Spinal cord (tissue), 10 donors: ENCODE data around the gene ZSCAN12. TPM values are rescaled to one million over a fixed set of nuclear protein-coding genes. Genes with fewer than 3 reads are reported as not detected.
"Not testable (repeated sequence)": the region's sequence is repeated elsewhere in the genome, so short reads cannot be mapped to it uniquely, and the experiment has no call there.

Experiments used
- DNase-seq, 6 donors: peaks; one replicate each; pipeline versions ENCODE4 v3.0.0 to v3.0.0-alpha.2; 2013 to 2015; ENCODE audit warnings: low spot score in 6 of 6, low read depth in 4 of 6
- H3K27ac ChIP-seq: one replicate; pipeline ENCODE4 v1.5.1; 2013; ENCODE audit warnings: low read depth, low read length, control low read depth
- H3K27me3 ChIP-seq: one replicate; pipeline ENCODE4 v1.6.1; 2013; ENCODE audit warnings: low read length; ENCODE audit not compliant: control insufficient read depth, insufficient read depth
- H3K36me3 ChIP-seq: one replicate; pipeline ENCODE4 v1.6.1; 2013; ENCODE audit warnings: low read length; ENCODE audit not compliant: control insufficient read depth, insufficient read depth
- H3K4me1 ChIP-seq: one replicate; pipeline ENCODE4 v1.6.1; 2013; ENCODE audit warnings: low read length; ENCODE audit not compliant: control insufficient read depth, insufficient read depth
- H3K4me3 ChIP-seq: one replicate; pipeline ENCODE4 v1.5.1; 2013; ENCODE audit warnings: low read depth, low read length, control low read depth
- H3K9me3 ChIP-seq: one replicate; pipeline ENCODE4 v1.6.1; 2013; ENCODE audit warnings: low read length; ENCODE audit not compliant: control insufficient read depth, insufficient read depth
- WGBS: methylation state at CpG from one replicate; pipeline ENCODE4 v1.1.5; 2013; ENCODE audit warnings: missing lambda C conversion rate; ENCODE audit not compliant: insufficient coverage; 5-methylcytosine and 5-hydroxymethylcytosine counted together
- polyA plus RNA-seq, 2 donors: library from polyadenylated mRNA; unstranded; fragments of 120-200 nt; gene quantifications; one replicate each; pipeline ENCODE4 v1.2.1, GENCODE V29; 2013; ENCODE audit not compliant: insufficient read length in 2 of 2
- total RNA-seq, 2 donors: library from RNA; depleted of rRNA in 1 of 2; stranded (reverse); fragments of 120-200 nt in 1 of 2; fragments of >200 nt in 1 of 2; gene quantifications; one replicate each; pipeline versions ENCODE4 v1.2.3 to v1.2.4, GENCODE V29; 2013 to 2014
- donor health status: healthy.

The ZSCAN12 gene
- total and polyA plus RNA-seq, 4 donors, result 7.5 to 12.9 (median 10.1) TPM

DNA sequence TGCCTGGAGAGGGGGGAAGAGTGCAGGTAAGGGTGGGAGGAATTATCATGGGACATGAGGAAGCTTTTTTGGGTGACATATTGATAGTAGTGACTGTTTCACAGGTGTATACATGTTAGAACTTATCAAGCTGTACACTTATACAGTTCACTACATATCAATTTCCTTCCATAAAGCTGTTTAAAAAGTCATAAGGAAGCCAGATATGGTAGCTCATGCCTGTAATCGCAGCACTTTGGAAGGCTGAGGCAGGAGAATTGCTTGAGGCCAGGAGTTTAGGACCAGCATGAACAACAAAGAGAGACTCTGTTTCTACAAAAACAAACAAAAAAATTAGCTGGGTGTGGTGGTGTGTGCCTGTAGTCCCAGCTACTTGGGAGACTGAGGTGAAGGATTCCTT is 21.7 kb downstream of the ZSCAN12 start:
- Histone ChIP-seq H3K27ac (no peak overlapping the region), H3K4me3 (no peak overlapping the region), H3K36me3 (peaks cover 8% of the 10 kb centered on the region), H3K9me3 (peaks cover 4% of the 10 kb centered on the region), H3K27me3 (no peaks in the 10 kb centered on the region), H3K4me1 (no peaks in the 10 kb centered on the region)
- DNase-seq, result no peak
- no CpG with 5 or more reads among the region's 1 CpG for WGBS

DNA sequence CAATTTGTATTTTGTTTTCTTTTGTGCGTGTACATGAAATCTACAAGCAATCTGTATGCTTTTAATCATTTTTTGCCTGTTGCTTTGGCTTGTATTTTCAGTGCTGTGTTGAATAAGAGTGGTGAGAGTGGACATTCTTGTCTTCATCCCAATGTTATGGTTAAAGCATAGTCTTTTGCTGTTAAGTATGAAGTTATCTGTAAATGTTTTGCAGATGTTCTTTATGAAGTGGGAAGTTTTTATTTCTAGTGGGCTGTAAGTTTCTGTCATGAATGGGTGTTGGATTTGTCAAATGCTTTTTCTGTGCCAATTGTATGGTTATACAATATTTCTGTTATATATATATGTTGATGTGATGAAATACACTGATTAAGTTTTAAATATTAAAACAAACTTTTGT is 25.6 kb downstream of the ZSCAN12 start:
- Histone ChIP-seq H3K27me3 (no peaks in the 10 kb centered on the region), H3K9me3 (peaks cover 3% of the 10 kb centered on the region), H3K4me1 (no peaks in the 10 kb centered on the region), H3K36me3 (no peaks in the 10 kb centered on the region), H3K4me3 (no peak overlapping the region), H3K27ac (no peak overlapping the region)
- WGBS, result no CpG with 5 or more reads among the region's 1 CpG
- DNase-seq, result no peak

DNA sequence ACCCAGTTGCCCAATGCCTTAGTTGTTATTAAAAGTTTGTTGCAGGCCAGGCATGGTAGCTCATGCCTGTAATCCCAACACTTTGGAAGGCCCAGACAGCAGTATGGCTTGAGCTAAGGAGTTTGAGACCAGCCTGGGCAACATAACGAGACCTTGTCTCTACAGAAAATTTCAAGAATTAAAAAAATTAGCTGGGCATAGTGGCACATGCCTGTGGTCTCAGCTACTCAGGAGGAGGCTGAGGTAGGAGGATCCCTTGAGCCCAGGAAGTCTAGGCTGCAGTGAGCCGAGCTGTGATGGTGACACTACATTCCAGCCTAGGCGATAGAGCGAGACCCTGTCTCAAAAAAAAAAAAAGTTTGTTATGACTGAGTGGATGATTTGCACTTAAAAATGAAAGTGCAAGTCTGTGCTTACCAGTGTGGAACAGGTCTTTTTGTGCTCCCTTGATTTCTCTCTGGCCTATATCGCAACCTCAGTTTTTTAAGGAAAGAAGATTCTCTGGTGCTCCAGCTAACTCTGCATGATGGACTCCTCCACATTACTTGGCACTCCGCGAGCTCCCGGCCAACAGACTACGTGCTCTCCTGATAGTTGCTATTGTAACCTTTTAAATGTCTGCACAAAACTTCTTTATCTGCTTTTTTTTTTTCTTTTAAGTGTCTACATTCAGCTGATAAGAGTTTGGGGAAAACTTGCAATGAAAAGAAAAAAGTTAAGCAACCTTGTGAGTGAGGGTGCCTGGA is 27.7 kb downstream of the ZSCAN12 start:
- Histone ChIP-seq H3K9me3 (no peaks in the 10 kb centered on the region), H3K27me3 (no peaks in the 10 kb centered on the region), H3K27ac (no peak overlapping the region), H3K4me3 (no peak overlapping the region), H3K36me3 (peaks cover 3% of the 10 kb centered on the region), H3K4me1 (no peaks in the 10 kb centered on the region)
- DNase-seq, result no peak
- WGBS, result 92% methylated on average over 5 of the region's 9 CpGs

DNA sequence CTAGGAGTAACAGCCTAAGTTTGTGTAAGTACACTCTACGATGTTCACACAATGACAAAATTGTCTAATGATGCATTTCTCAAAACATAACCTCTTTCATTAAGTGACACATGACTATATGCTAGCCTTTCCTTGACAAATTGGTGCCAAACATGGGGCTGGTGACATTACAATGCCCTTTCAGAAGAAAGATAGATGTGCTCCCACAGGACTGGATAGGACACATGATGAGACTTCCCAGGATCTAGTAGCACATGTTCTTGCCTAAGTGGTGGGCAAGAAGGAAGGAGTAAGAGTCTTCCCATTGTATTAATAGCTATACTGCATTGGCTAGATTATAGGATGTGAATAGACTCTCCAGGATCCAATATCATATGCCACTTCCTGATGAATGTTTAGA is 28.3 kb downstream of the ZSCAN12 start:
- Histone ChIP-seq H3K27me3 (no peaks in the 10 kb centered on the region), H3K9me3 (no peaks in the 10 kb centered on the region), H3K27ac (no peak overlapping the region), H3K4me1 (no peaks in the 10 kb centered on the region), H3K36me3 (peaks cover 3% of the 10 kb centered on the region), H3K4me3 (no peak overlapping the region)
- DNase-seq, result no peak
- no CpG with 5 or more reads among the region's 1 CpG for WGBS

DNA sequence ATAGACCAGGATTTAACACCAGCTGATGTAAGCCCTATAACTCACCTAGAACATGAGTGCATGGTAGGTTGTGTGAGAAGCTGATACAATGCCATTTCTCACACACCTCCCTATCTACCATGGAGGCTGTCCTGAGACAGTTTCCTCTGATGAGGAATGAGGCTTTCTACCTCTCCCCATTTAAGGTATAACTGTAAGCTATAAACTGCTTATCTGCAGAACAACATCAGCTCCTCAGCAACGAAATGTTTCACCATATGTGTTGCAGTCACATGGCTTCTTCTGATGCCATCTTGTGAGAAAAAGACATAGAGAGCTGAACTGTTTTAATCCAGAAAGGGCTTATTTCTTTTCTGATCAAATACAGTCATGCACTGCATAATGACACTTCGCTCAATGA is 29.1 kb downstream of the ZSCAN12 start:
- H3K9me3 ChIP-seq, result no peaks in the 10 kb centered on the region
- H3K4me3 ChIP-seq, result no peak overlapping the region
- H3K36me3 ChIP-seq, result peaks cover 7% of the 10 kb centered on the region
- DNase-seq, result no peak
- no peaks in the 10 kb centered on the region for H3K27me3 ChIP-seq
- no CpG with 5 or more reads among the region's 2 CpGs for WGBS
- no peak overlapping the region for H3K27ac ChIP-seq
- H3K4me1 ChIP-seq, result no peaks in the 10 kb centered on the region

DNA sequence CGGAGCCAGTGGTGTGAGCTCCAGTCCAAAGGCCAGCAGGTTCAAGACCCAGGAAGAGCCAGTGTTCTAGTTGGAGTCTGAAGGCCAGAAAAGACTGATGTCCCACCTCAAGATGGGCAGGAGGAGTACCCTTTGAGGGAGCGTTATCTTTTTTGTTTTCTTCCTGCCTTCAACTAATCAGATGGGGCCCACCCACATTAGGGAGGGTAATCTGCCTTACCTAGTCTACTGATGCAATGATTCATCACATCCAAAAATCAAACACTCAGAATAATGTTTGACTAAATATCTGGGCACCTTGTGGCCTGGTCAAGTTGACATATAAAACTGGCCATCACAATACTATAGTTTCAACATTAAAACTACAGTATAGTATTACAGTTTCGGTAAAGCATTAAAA is 30.1 kb downstream of the ZSCAN12 start:
- WGBS, result 100% methylated on average over 1 of the region's 3 CpGs
- Histone ChIP-seq H3K27ac (no peak overlapping the region), H3K27me3 (no peaks in the 10 kb centered on the region), H3K36me3 (peaks cover 11% of the 10 kb centered on the region), H3K9me3 (no peaks in the 10 kb centered on the region), H3K4me3 (no peak overlapping the region), H3K4me1 (no peaks in the 10 kb centered on the region)
- no peak for DNase-seq

DNA sequence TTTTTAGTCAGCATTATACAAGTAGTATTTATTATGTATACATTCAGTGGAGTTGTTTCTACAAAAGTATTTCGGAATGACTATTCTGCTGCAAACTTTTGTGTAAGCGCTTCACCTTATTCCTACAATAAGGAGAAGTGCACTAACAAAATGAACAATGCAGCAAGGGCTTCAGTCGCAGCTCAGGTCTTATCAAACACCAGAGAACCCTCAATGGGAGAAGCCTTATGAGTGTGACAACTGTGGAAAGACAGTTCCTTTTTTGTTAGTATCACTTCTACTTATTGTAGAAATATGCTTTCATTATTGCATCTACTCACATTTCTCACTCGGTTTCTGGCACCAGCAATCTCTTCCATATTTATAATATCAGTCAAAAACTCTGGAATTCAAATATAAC is 31.0 kb downstream of the ZSCAN12 start:
- H3K27me3 ChIP-seq, result no peaks in the 10 kb centered on the region
- no peak for DNase-seq
- H3K4me3 ChIP-seq, result no peak overlapping the region
- peaks cover 18% of the 10 kb centered on the region for H3K36me3 ChIP-seq
- H3K9me3 ChIP-seq, result no peaks in the 10 kb centered on the region
- no CpG with 5 or more reads among the region's 4 CpGs for WGBS
- no peaks in the 10 kb centered on the region for H3K4me1 ChIP-seq
- H3K27ac ChIP-seq, result no peak overlapping the region

DNA sequence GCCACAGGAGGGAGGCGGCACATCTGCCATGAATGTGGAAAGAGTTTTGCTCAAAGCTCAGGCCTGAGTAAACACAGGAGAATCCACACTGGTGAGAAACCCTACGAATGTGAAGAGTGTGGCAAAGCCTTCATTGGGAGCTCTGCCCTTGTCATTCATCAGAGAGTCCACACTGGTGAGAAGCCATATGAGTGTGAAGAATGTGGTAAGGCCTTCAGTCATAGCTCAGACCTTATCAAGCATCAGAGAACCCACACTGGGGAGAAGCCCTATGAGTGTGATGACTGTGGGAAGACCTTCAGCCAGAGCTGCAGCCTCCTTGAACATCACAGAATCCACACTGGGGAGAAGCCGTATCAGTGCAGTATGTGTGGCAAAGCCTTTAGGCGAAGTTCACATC is 34.0 kb downstream of the ZSCAN12 start:
- H3K36me3 ChIP-seq, result peaks cover 28% of the 10 kb centered on the region
- not testable (repeated sequence) for H3K27ac ChIP-seq, H3K27me3 ChIP-seq, DNase-seq, H3K9me3 ChIP-seq, H3K4me1 ChIP-seq, H3K4me3 ChIP-seq
- 100% methylated on average over 2 of the region's 4 CpGs for WGBS

DNA sequence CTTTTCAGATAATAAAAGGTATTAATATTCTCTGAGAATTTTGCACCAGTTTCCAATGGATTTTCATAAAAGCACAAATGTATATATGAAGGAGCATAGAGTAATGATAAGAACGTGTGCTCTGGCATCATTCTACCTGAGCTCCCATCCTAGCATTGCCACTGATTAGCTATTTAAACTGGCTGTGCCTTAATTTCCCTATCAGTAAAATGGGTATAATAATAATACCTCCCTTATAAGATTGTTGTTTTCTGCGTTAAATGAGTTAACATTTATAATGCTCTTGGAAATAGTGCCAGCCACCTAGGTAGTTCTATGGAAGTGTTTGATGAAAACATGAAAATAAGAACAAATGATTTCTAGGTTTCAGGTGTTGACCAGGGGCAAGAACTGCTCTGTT is 38.6 kb downstream of the ZSCAN12 start:
- DNase-seq, result no peak
- Histone ChIP-seq H3K27me3 (no peaks in the 10 kb centered on the region), H3K4me3 (no peak overlapping the region), H3K36me3 (peaks cover 29% of the 10 kb centered on the region), H3K4me1 (peaks cover 9% of the 10 kb centered on the region), H3K27ac (no peak overlapping the region), H3K9me3 (no peaks in the 10 kb centered on the region)
- WGBS, result no CpG with 5 or more reads among the region's 2 CpGs

DNA sequence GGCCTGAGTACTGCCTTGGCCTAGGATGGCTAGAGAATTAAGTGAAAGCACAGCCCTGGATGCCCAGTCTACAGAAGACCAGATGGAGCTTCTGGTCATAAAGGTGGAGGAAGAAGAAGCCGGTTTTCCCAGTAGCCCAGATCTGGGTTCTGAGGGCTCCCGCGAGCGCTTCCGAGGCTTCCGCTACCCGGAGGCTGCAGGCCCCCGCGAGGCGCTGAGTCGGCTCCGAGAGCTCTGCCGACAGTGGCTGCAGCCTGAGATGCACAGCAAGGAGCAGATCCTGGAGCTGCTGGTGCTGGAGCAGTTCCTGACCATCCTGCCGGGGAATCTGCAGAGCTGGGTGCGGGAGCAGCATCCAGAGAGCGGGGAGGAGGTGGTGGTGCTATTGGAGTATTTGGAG is 40.0 kb downstream of the ZSCAN12 start:
- not testable (repeated sequence) for DNase-seq, H3K27ac ChIP-seq, H3K9me3 ChIP-seq, H3K27me3 ChIP-seq, H3K4me3 ChIP-seq
- peaks cover 20% of the 10 kb centered on the region for H3K4me1 ChIP-seq
- H3K36me3 ChIP-seq, result peaks cover 20% of the 10 kb centered on the region
- 98% methylated on average over 13 of the region's 16 CpGs for WGBS
